ENCODE data around the gene SALL1. TPM values are rescaled to one million over a fixed set of nuclear protein-coding genes. Genes with fewer than 3 reads are reported as not detected.

The SALL1 gene
- 0.48 TPM in 1 of 2 replicates, not detected in the other for total RNA-seq

DNA sequence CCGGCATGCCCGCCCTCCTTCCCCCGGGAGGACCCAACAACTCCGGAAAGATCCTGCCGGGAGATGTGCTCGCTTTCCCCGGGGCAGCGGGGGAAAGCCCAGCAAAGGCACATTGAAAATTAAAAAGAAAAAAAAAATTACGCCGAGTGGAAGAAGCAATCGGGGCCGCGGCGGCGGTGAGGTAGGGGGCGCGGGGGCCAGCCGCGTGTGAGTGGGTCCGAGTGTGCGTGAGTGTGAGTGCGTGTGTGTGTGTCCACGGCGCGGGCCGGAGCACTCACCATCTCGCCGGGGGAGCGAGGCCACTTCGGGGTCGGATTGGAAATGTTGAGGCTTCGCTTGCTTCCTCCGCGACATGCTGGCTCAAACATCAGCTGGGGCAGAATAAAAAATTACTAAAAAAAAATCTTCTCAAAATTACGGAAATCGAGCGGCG, at the start of gene SALL1:
TSS of gene SALL1 (minus strand) at position 383 of the 433 bp plus-strand sequence. CDS start at position 354, 29 bp downstream.

Measured in tracheal epithelial cell (primary cell).